ENCODE measurements around the gene NCAPD3. TPM values are rescaled to one million over a fixed set of nuclear protein-coding genes. Genes with fewer than 3 reads are reported as not detected.
"Not testable (repeated sequence)": the region's sequence is repeated elsewhere in the genome, so short reads cannot be mapped to it uniquely, and the experiment has no call there.

NCAPD3 gene
- 23.3 and 27.0 TPM in 2 replicates for total RNA-seq (2014; rRNA removed; shearing (Covaris generic))
- 41.4 and 56.7 TPM in 2 replicates for polyA plus RNA-seq (2014; cell fraction: nucleus; rRNA removed)

GRCh38 chr11:134223836-134224709 lies at the start of gene NCAPD3, which contains the start of gene VPS26B:
TSS of gene NCAPD3 (minus strand) at chr11:134223967. CDS start at chr11:134223926, 41 bp downstream.
TSS of gene VPS26B (plus strand) at chr11:134224671. CDS start at chr11:134225123, 452 bp downstream.
- peak; percentile 92 for DNase-seq (ENCODE audit: extremely low read depth, low read depth)

GRCh38 chr11:134273317-134273712 lies 49.5 kb upstream of the NCAPD3 start:
- DNase-seq (ENCODE audit: extremely low read depth, low read depth): no peak

GRCh38 chr11:134272381-134273316 lies 48.9 kb upstream of the NCAPD3 start:
- no peak for DNase-seq (ENCODE audit: extremely low read depth, low read depth)

- no peak for DNase-seq (ENCODE audit: extremely low read depth, low read depth)
These were observed 48.2 kb upstream of the NCAPD3 start for GRCh38 chr11:134271978-134272377.

- no peak for DNase-seq (ENCODE audit: extremely low read depth, low read depth)
These were observed 46.5 kb upstream of the NCAPD3 start for GRCh38 chr11:134270250-134270714.

- no peak for DNase-seq (ENCODE audit: extremely low read depth, low read depth)
These were observed 44.2 kb upstream of the NCAPD3 start for GRCh38 chr11:134267966-134268365.

- DNase-seq (ENCODE audit: extremely low read depth, low read depth): no peak
These were observed 43.7 kb upstream of the NCAPD3 start for GRCh38 chr11:134267461-134267860.

- peak; percentile 52 for DNase-seq (ENCODE audit: extremely low read depth, low read depth)
These were observed 43.1 kb upstream of the NCAPD3 start for GRCh38 chr11:134266841-134267251.

- no peak for DNase-seq (ENCODE audit: extremely low read depth, low read depth)
These were observed 42.7 kb upstream of the NCAPD3 start for GRCh38 chr11:134266440-134266839.

GRCh38 chr11:134264966-134265764 lies 41.4 kb upstream of the NCAPD3 start:
- DNase-seq (ENCODE audit: extremely low read depth, low read depth): no peak

- DNase-seq (ENCODE audit: extremely low read depth, low read depth): no peak
These were observed 38.1 kb upstream of the NCAPD3 start for GRCh38 chr11:134261626-134262488.

GRCh38 chr11:134260983-134261382 lies 37.2 kb upstream of the NCAPD3 start:
- DNase-seq (ENCODE audit: extremely low read depth, low read depth): no peak

GRCh38 chr11:134260503-134260902 lies 36.7 kb upstream of the NCAPD3 start:
- no peak for DNase-seq (ENCODE audit: extremely low read depth, low read depth)

GRCh38 chr11:134258577-134258976 lies 34.8 kb upstream of the NCAPD3 start:
- DNase-seq (ENCODE audit: extremely low read depth, low read depth): no peak

GRCh38 chr11:134257101-134257500 lies 33.3 kb upstream of the NCAPD3 start:
- no peak for DNase-seq (ENCODE audit: extremely low read depth, low read depth)

GRCh38 chr11:134255184-134255561 lies 31.4 kb upstream of the NCAPD3 start:
- DNase-seq (ENCODE audit: extremely low read depth, low read depth): not testable (repeated sequence)

GRCh38 chr11:134254433-134255183 lies 30.8 kb upstream of the NCAPD3 start:
- DNase-seq (ENCODE audit: extremely low read depth, low read depth): no peak

GRCh38 chr11:134253188-134253993 lies 29.6 kb upstream of the NCAPD3 start, which contains the start of the genes ACAD8 and THYN1:
TSS of gene ACAD8 (plus strand) at chr11:134253568. CDS start at chr11:134253601, 33 bp downstream.
TSS of gene THYN1 (minus strand) at chr11:134253352. CDS start at chr11:134252882, 470 bp downstream.
- DNase-seq (ENCODE audit: extremely low read depth, low read depth): peak; percentile 93

Measured in NCI-H460 (cell line).